Measurements from ENCODE around the gene XCL2. TPM values are rescaled to one million over a fixed set of nuclear protein-coding genes. Genes with fewer than 3 reads are reported as not detected.
"Not testable (repeated sequence)": the region's sequence is repeated elsewhere in the genome, so short reads cannot be mapped to it uniquely, and the experiment has no call there.

Gene XCL2
- total RNA-seq, 1 experiment from 2014 or later = not detected

- not testable (repeated sequence) for H3K9me2 ChIP-seq (replicated peaks; ENCODE audit: insufficient read depth, low read length); H3K4me3 ChIP-seq (ENCODE audit: low read length); H3K9me3 ChIP-seq (ENCODE audit: low read length); H3K9ac ChIP-seq (ENCODE audit: low read length); DNase-seq; H3K36me3 ChIP-seq (ENCODE audit: insufficient read depth, low read length); H4K20me1 ChIP-seq (ENCODE audit: insufficient read depth, low read depth, low read length); H3K27me3 ChIP-seq (ENCODE audit: low read length); H3K4me1 ChIP-seq (ENCODE audit: low read length); H3K4me2 ChIP-seq (ENCODE audit: low read depth, low read length, poor library complexity, severe bottlenecking); H2AFZ ChIP-seq (ENCODE audit: low read length); H3K79me2 ChIP-seq (ENCODE audit: low read length); H3K27ac ChIP-seq (ENCODE audit: low read length)
These were observed 3.0 kb downstream of the XCL2 start for GRCh38 chr1:168540798-168541197.

GRCh38 chr1:168535536-168535935 is 8.3 kb downstream of the XCL2 start:
- Histone ChIP-seq H3K4me2 (ENCODE audit: low read depth, low read length, poor library complexity, severe bottlenecking) (no peak overlapping the region), H2AFZ (ENCODE audit: low read length) (no peak overlapping the region), H3K9ac (ENCODE audit: low read length) (no peak overlapping the region), H4K20me1 (ENCODE audit: insufficient read depth, low read depth, low read length) (no peaks in the 10 kb centered on the region), H3K27ac (ENCODE audit: low read length) (no peak overlapping the region), H3K27me3 (ENCODE audit: low read length) (no peaks in the 10 kb centered on the region), H3K79me2 (ENCODE audit: low read length) (no peaks in the 10 kb centered on the region), H3K9me2 (replicated peaks; ENCODE audit: insufficient read depth, low read length) (no peaks in the 10 kb centered on the region), H3K4me3 (ENCODE audit: low read length) (no peak overlapping the region), H3K36me3 (ENCODE audit: insufficient read depth, low read length) (no peaks in the 10 kb centered on the region), H3K4me1 (ENCODE audit: low read length) (no peaks in the 10 kb centered on the region), H3K9me3 (ENCODE audit: low read length) (no peaks in the 10 kb centered on the region)
- DNase-seq = no peak

GRCh38 chr1:168531615-168532345 is 12.0 kb downstream of the XCL2 start:
- H3K4me1 ChIP-seq (ENCODE audit: low read length) = no peaks in the 10 kb centered on the region
- H3K9ac ChIP-seq (ENCODE audit: low read length) = no peak overlapping the region
- H3K9me3 ChIP-seq (ENCODE audit: low read length) = no peaks in the 10 kb centered on the region
- H3K27ac ChIP-seq (ENCODE audit: low read length) = no peak overlapping the region
- no peak for DNase-seq
- H4K20me1 ChIP-seq (ENCODE audit: insufficient read depth, low read depth, low read length) = no peaks in the 10 kb centered on the region
- no peak overlapping the region for H3K4me2 ChIP-seq (ENCODE audit: low read depth, low read length, poor library complexity, severe bottlenecking)
- H3K36me3 ChIP-seq (ENCODE audit: insufficient read depth, low read length) = no peaks in the 10 kb centered on the region
- no peaks in the 10 kb centered on the region for H3K27me3 ChIP-seq (ENCODE audit: low read length)
- H3K4me3 ChIP-seq (ENCODE audit: low read length) = no peak overlapping the region
- no peaks in the 10 kb centered on the region for H3K9me2 ChIP-seq (replicated peaks; ENCODE audit: insufficient read depth, low read length)
- H3K79me2 ChIP-seq (ENCODE audit: low read length) = no peaks in the 10 kb centered on the region
- H2AFZ ChIP-seq (ENCODE audit: low read length) = no peak overlapping the region

GRCh38 chr1:168529518-168529917 is 14.3 kb downstream of the XCL2 start:
- Histone ChIP-seq H4K20me1 (ENCODE audit: insufficient read depth, low read depth, low read length) (no peaks in the 10 kb centered on the region), H3K9me2 (replicated peaks; ENCODE audit: insufficient read depth, low read length) (no peaks in the 10 kb centered on the region), H3K4me2 (ENCODE audit: low read depth, low read length, poor library complexity, severe bottlenecking) (no peak overlapping the region), H3K79me2 (ENCODE audit: low read length) (no peaks in the 10 kb centered on the region), H3K36me3 (ENCODE audit: insufficient read depth, low read length) (no peaks in the 10 kb centered on the region), H2AFZ (ENCODE audit: low read length) (no peak overlapping the region), H3K4me3 (ENCODE audit: low read length) (no peak overlapping the region), H3K27me3 (ENCODE audit: low read length) (no peaks in the 10 kb centered on the region), H3K27ac (ENCODE audit: low read length) (no peak overlapping the region), H3K4me1 (ENCODE audit: low read length) (no peaks in the 10 kb centered on the region), H3K9ac (ENCODE audit: low read length) (no peak overlapping the region), H3K9me3 (ENCODE audit: low read length) (no peaks in the 10 kb centered on the region)
- DNase-seq = no peak

- Histone ChIP-seq H2AFZ (ENCODE audit: low read length) (no peak overlapping the region), H3K27me3 (ENCODE audit: low read length) (no peaks in the 10 kb centered on the region), H3K9me2 (replicated peaks; ENCODE audit: insufficient read depth, low read length) (no peaks in the 10 kb centered on the region), H3K4me1 (ENCODE audit: low read length) (no peaks in the 10 kb centered on the region), H4K20me1 (ENCODE audit: insufficient read depth, low read depth, low read length) (no peaks in the 10 kb centered on the region), H3K9me3 (ENCODE audit: low read length) (no peaks in the 10 kb centered on the region), H3K36me3 (ENCODE audit: insufficient read depth, low read length) (no peaks in the 10 kb centered on the region), H3K79me2 (ENCODE audit: low read length) (no peaks in the 10 kb centered on the region), H3K4me3 (ENCODE audit: low read length) (no peak overlapping the region), H3K27ac (ENCODE audit: low read length) (no peak overlapping the region), H3K4me2 (ENCODE audit: low read depth, low read length, poor library complexity, severe bottlenecking) (no peak overlapping the region), H3K9ac (ENCODE audit: low read length) (no peak overlapping the region)
- DNase-seq = no peak
These were observed 22.3 kb downstream of the XCL2 start for GRCh38 chr1:168521401-168522000.

GRCh38 chr1:168520832-168521231 is 23.0 kb downstream of the XCL2 start:
- H3K9ac ChIP-seq (ENCODE audit: low read length) = no peak overlapping the region
- H3K27me3 ChIP-seq (ENCODE audit: low read length) = no peaks in the 10 kb centered on the region
- DNase-seq = no peak
- H3K4me3 ChIP-seq (ENCODE audit: low read length) = no peak overlapping the region
- H2AFZ ChIP-seq (ENCODE audit: low read length) = no peak overlapping the region
- no peak overlapping the region for H3K27ac ChIP-seq (ENCODE audit: low read length)
- no peaks in the 10 kb centered on the region for H3K79me2 ChIP-seq (ENCODE audit: low read length)
- no peak overlapping the region for H3K4me2 ChIP-seq (ENCODE audit: low read depth, low read length, poor library complexity, severe bottlenecking)
- H3K9me3 ChIP-seq (ENCODE audit: low read length) = no peaks in the 10 kb centered on the region
- H3K4me1 ChIP-seq (ENCODE audit: low read length) = no peaks in the 10 kb centered on the region
- no peaks in the 10 kb centered on the region for H3K36me3 ChIP-seq (ENCODE audit: insufficient read depth, low read length)
- H3K9me2 ChIP-seq (replicated peaks; ENCODE audit: insufficient read depth, low read length) = no peaks in the 10 kb centered on the region
- no peaks in the 10 kb centered on the region for H4K20me1 ChIP-seq (ENCODE audit: insufficient read depth, low read depth, low read length)

GRCh38 chr1:168520052-168520751 is 23.6 kb downstream of the XCL2 start:
- H3K79me2 ChIP-seq (ENCODE audit: low read length) = no peaks in the 10 kb centered on the region
- no peak overlapping the region for H3K4me3 ChIP-seq (ENCODE audit: low read length)
- H3K27ac ChIP-seq (ENCODE audit: low read length) = no peak overlapping the region
- no peaks in the 10 kb centered on the region for H3K9me2 ChIP-seq (replicated peaks; ENCODE audit: insufficient read depth, low read length)
- no peak overlapping the region for H2AFZ ChIP-seq (ENCODE audit: low read length)
- no peaks in the 10 kb centered on the region for H3K9me3 ChIP-seq (ENCODE audit: low read length)
- H3K36me3 ChIP-seq (ENCODE audit: insufficient read depth, low read length) = no peaks in the 10 kb centered on the region
- no peaks in the 10 kb centered on the region for H4K20me1 ChIP-seq (ENCODE audit: insufficient read depth, low read depth, low read length)
- H3K27me3 ChIP-seq (ENCODE audit: low read length) = no peaks in the 10 kb centered on the region
- H3K4me1 ChIP-seq (ENCODE audit: low read length) = no peaks in the 10 kb centered on the region
- H3K9ac ChIP-seq (ENCODE audit: low read length) = no peak overlapping the region
- H3K4me2 ChIP-seq (ENCODE audit: low read depth, low read length, poor library complexity, severe bottlenecking) = no peak overlapping the region
- DNase-seq = no peak

- Histone ChIP-seq H3K4me3 (ENCODE audit: low read length) (no peak overlapping the region), H3K27me3 (ENCODE audit: low read length) (no peaks in the 10 kb centered on the region), H3K79me2 (ENCODE audit: low read length) (no peaks in the 10 kb centered on the region), H2AFZ (ENCODE audit: low read length) (no peak overlapping the region), H3K9ac (ENCODE audit: low read length) (no peak overlapping the region), H3K27ac (ENCODE audit: low read length) (no peak overlapping the region), H3K9me3 (ENCODE audit: low read length) (no peaks in the 10 kb centered on the region), H3K4me2 (ENCODE audit: low read depth, low read length, poor library complexity, severe bottlenecking) (no peak overlapping the region), H4K20me1 (ENCODE audit: insufficient read depth, low read depth, low read length) (no peaks in the 10 kb centered on the region), H3K36me3 (ENCODE audit: insufficient read depth, low read length) (no peaks in the 10 kb centered on the region), H3K4me1 (ENCODE audit: low read length) (no peaks in the 10 kb centered on the region), H3K9me2 (replicated peaks; ENCODE audit: insufficient read depth, low read length) (no peaks in the 10 kb centered on the region)
- DNase-seq = no peak
These were observed 25.0 kb downstream of the XCL2 start for GRCh38 chr1:168518813-168519212.

Measured in Karpas-422 (cell line).